Measurements from ENCODE around the gene GOLGA3.

Gene GOLGA3

DNA sequence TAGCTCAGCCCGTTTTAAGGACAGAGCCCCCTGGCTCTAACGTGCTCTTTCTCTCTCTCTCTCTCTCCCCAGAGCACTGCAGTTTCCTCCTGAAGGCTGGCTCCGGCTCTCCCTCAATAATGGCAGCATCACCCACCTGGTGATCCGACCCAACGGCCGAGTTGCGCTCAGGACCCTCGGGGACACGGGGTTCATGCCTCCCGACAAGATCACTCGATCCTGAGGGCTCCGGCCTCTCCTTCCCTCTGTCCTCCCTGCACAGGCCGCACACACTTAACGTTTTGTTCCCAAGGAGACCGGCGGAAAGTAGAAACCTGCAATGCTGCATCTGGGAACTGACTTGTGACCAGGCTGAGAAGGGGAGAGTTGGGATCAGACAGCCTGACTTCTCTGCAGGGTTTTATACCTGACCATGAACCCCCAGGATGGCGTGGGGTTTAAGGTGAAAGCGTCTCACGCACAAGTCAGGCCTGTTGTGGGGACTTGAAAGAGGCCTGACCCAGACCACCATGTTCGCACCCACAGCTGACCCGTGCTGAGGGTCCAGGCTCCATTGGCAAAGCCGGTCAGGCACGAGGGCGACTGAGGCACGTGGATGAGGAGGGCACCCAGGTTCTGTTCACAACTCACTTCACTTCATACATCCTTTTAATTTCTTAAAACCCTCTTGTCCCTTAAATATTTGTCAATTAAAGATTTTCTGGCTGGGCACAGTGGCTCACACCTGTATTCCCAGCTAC, 107.9 kb downstream of the GOLGA3 start:
- TF ChIP-seq, protein P1, sequence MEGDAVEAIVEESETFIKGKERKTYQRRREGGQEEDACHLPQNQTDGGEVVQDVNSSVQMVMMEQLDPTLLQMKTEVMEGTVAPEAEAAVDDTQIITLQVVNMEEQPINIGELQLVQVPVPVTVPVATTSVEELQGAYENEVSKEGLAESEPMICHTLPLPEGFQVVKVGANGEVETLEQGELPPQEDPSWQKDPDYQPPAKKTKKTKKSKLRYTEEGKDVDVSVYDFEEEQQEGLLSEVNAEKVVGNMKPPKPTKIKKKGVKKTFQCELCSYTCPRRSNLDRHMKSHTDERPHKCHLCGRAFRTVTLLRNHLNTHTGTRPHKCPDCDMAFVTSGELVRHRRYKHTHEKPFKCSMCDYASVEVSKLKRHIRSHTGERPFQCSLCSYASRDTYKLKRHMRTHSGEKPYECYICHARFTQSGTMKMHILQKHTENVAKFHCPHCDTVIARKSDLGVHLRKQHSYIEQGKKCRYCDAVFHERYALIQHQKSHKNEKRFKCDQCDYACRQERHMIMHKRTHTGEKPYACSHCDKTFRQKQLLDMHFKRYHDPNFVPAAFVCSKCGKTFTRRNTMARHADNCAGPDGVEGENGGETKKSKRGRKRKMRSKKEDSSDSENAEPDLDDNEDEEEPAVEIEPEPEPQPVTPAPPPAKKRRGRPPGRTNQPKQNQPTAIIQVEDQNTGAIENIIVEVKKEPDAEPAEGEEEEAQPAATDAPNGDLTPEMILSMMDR (IDR thresholded peaks at IDR 0.05; ENCODE audit: low read length, missing control alignments) = no peak
- DNase-seq (ENCODE audit: low read depth) = no peak
- H3K4me3 ChIP-seq (replicated peaks; ENCODE audit: low read depth, low read length) = no peak overlapping the region

DNA sequence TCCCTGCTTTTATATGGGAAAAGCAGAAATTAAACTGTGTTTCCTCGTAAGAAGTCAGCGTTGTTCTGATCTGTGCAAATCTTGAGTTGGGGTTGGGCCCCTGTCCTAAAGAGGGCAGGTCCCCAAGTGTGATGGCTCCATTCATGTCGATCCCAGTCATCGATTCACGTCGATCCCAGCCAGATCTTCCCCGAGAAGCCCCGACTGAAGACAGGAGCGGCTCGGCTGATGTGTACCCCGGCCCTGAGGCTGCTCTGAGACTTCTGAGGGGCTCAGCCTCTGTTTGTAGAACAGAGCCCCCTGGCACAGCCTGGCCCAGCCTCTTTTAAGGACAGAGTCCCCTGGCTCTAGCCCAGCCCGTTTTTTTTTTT, 108.7 kb downstream of the GOLGA3 start:
- DNase-seq (ENCODE audit: low read depth) = no peak
- H3K4me3 ChIP-seq (replicated peaks; ENCODE audit: low read depth, low read length) = no peak overlapping the region
- TF ChIP-seq, protein P1 (IDR thresholded peaks at IDR 0.05; ENCODE audit: low read length, missing control alignments) = no peak

DNA sequence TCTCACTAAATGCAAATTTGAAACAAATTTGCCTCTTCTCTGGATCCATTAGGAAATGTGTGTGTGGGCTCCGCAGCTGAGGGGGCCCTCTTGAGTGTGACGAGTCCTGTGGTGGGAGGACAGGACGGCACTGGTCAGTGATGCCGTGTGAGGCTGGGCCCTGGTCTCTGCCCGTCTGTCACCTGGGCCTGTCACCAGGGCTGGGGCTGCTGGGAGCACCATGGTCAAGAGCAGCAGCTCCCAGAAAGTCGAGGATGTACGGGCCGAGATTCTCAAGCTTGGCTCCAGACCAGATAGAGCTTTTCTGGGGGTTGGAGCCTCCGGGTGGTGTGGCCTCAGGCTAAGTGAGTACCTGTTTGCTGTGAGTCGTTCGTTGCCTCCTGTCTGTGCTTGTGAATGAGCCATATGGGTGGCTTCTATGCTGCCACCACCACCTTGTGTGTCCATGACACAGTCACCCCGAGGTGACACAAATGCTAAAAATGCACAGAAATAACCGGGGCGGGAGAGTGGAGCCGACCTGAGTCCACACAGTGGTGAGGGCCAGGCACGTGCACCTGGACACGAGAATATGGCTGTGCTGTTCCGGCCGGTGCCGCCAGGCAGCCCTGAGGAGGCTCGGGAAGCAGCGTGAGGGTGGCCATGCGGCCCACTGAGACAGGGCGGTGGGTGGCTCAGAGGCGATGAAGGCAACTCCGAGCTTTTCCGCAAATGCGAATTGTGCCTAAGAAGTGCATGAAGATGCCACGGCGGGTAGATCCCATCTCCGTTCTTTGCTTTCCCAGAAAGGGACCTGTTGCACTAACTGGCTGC, 109.3 kb downstream of the GOLGA3 start:
- TF ChIP-seq, protein P1 (IDR thresholded peaks at IDR 0.05; ENCODE audit: low read length, missing control alignments) = no peak
- no peak overlapping the region for H3K4me3 ChIP-seq (replicated peaks; ENCODE audit: low read depth, low read length)
- DNase-seq (ENCODE audit: low read depth) = no peak

Data from fibroblast of pulmonary artery (primary cell).